ENCODE data around the gene CADM1.

- TF ChIP-seq CTCF (IDR thresholded peaks at IDR 0.05; ENCODE audit: low read depth, low read length) (no peak), EZH2phosphoT487 (IDR thresholded peaks at IDR 0.05; ENCODE audit: low read depth) (no peak)
Measured at GRCh38 chr11:115447273-115447864, 56.8 kb downstream of the CADM1 start.

All from OCI-LY3 (cell line).